Type B pancreatic cell (in vitro differentiated cells): ENCODE results near the gene COL25A1. TPM values are rescaled to one million over a fixed set of nuclear protein-coding genes. Genes with fewer than 3 reads are reported as not detected.

ENCODE experiments used
- DNase-seq: peaks from one replicate; pipeline ENCODE4 v3.0.0; 2021; ENCODE audit warnings: mixed read lengths; ENCODE audit not compliant: unreplicated experiment; ENCODE audit errors: extremely low spot score
- H3K27ac Mint-ChIP-seq: 2 replicates; pipeline ENCODE4 v1.8.0; 2021; ENCODE audit warnings: mild to moderate bottlenecking, mixed read lengths
- H3K27me3 Mint-ChIP-seq: 2 replicates; pipeline ENCODE4 v1.8.0; 2021; ENCODE audit warnings: mixed read lengths
- H3K36me3 Mint-ChIP-seq: 2 replicates; pipeline ENCODE4 v1.8.0; 2021; ENCODE audit warnings: mixed read lengths
- H3K4me1 Mint-ChIP-seq: one replicate; pipeline ENCODE4 v1.8.0; 2021; ENCODE audit warnings: mixed read lengths; ENCODE audit not compliant: unreplicated experiment
- H3K4me3 Mint-ChIP-seq: 2 replicates; pipeline ENCODE4 v1.8.0; 2021; ENCODE audit warnings: mild to moderate bottlenecking, mixed read lengths
- H3K9me3 Mint-ChIP-seq: 2 replicates; pipeline ENCODE4 v1.8.0; 2021; ENCODE audit warnings: mixed read lengths
- CTCF ChIP-seq: fragments of 200-600 bp; sonication (generic); conservative IDR thresholded peaks from 2 replicates; pipeline ENCODE4 v1.5.0; 2021; ENCODE audit warnings: antibody characterized with exemption, mild to moderate bottlenecking
- total RNA-seq: library from RNA; stranded (reverse); gene quantifications from 2 replicates; pipeline ENCODE4 v1.2.1, GENCODE V29; 2021; ENCODE audit warnings: low replicate concordance

Gene COL25A1
- total RNA-seq, 1 donor from 2014 or later = 9.2 TPM

- Mint-ChIP-seq H3K27ac (no peak overlapping the region), H3K9me3 (no peaks in the 10 kb centered on the region), H3K27me3 (peaks cover 27% of the 10 kb centered on the region), H3K4me1 (peaks cover 3% of the 10 kb centered on the region), H3K36me3 (no peaks in the 10 kb centered on the region), H3K4me3 (no peak overlapping the region)
- DNase-seq = no peak
- no peak for TF ChIP-seq CTCF
These were observed 5.9 kb downstream of the COL25A1 start for GRCh38 chr4:109296527-109296926.

GRCh38 chr4:109295081-109295480, 7.4 kb downstream of the COL25A1 start:
- TF ChIP-seq CTCF = no peak
- Mint-ChIP-seq H3K27ac (no peak overlapping the region), H3K9me3 (no peaks in the 10 kb centered on the region)

DNA sequence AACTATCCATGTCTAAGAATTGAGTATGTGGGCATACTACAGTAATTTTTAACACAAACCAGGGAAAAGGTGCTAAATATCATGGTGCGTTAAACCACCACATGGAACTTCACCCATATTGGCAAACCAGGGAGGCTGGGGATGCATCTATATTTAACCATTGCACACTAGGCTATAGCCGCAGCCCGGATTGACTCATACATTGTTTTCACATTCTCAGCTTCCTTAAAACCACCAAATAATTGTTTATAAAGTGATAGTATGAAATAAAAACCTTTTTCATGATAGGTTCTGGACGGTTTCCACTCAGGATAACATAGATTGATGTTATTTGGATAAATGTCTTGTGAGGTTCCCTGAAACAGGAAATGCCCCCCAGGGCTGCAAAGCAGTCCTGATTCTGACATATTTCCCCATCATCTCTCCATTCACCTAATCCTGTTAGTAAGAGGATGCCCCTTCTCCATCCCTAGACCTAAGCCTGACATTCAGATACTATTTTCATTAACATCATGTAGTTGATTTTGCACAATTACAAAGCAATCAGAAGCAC, 7.9 kb downstream of the COL25A1 start:
- no peaks in the 10 kb centered on the region for H3K36me3 Mint-ChIP-seq
- no peak for DNase-seq
- no peak overlapping the region for H3K4me3 Mint-ChIP-seq
- no peak for TF ChIP-seq CTCF
- H3K27ac Mint-ChIP-seq = no peak overlapping the region
- peaks cover 8% of the 10 kb centered on the region for H3K27me3 Mint-ChIP-seq
- H3K4me1 Mint-ChIP-seq = no peaks in the 10 kb centered on the region
- H3K9me3 Mint-ChIP-seq = no peaks in the 10 kb centered on the region

More at GRCh38 chr4:109295081-109295480, 7.4 kb downstream of the COL25A1 start:
- H3K4me1 Mint-ChIP-seq = no peaks in the 10 kb centered on the region
- H3K27me3 Mint-ChIP-seq = peaks cover 13% of the 10 kb centered on the region
- no peak for DNase-seq
- H3K36me3 Mint-ChIP-seq = no peaks in the 10 kb centered on the region
- no peak overlapping the region for H3K4me3 Mint-ChIP-seq

DNA sequence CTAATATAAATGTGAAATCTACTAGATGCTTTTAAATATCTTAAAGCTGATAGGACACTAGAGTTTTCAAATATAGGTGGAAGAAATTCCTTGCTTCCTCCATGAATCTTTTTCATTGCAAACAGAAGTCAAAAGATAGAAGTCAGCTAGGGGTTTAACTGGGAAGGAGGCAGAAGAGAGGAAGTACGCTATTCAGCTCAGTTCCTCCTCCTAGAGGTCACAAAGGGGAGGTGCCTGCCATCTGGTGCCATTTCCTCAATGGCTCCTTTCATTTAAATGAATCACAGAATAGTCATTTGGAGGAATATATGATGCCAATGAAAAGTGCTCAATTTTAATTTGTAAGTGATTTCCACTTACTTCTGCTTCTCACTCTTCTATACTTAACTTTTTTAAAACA, 8.5 kb downstream of the COL25A1 start:
- no peak for DNase-seq
- Mint-ChIP-seq H3K27ac (no peak overlapping the region), H3K9me3 (no peaks in the 10 kb centered on the region), H3K27me3 (peaks cover 7% of the 10 kb centered on the region), H3K4me3 (no peak overlapping the region), H3K36me3 (no peaks in the 10 kb centered on the region), H3K4me1 (no peaks in the 10 kb centered on the region)
- TF ChIP-seq CTCF = peak; percentile 71

DNA sequence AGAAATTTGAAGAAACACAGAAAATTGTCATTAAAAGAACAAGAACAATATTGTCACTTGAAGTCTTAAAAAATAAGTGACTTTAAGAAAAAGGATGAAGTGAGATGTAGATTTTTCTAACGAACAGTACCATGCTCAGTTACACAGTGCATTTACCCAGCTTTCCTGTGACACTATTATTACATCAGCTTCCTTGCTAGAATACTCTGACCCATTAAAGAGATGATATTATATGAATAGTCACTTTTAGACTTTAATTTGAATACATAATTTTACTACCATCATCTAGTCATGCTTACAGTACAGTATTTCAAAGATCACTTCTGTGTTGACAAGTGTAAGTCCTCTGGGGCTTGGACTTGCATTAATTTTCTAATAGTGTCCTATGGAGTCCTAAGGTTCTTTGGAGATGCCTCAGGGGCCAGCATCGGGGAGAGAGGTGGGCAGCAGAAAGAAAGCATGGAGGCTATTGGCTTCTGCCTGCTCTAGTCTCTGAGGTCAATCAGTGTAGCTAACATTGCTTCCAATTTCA, 10.7 kb downstream of the COL25A1 start:
- no peaks in the 10 kb centered on the region for H3K36me3 Mint-ChIP-seq
- H3K4me1 Mint-ChIP-seq = no peaks in the 10 kb centered on the region
- no peak overlapping the region for H3K4me3 Mint-ChIP-seq
- H3K27ac Mint-ChIP-seq = no peak overlapping the region
- no peaks in the 10 kb centered on the region for H3K9me3 Mint-ChIP-seq
- DNase-seq = no peak
- TF ChIP-seq CTCF = no peak
- peaks cover 3% of the 10 kb centered on the region for H3K27me3 Mint-ChIP-seq
